Endothelial cell of umbilical vein (primary cell): ENCODE measurements around the gene TDRD5. TPM values are rescaled to one million over a fixed set of nuclear protein-coding genes. Genes with fewer than 3 reads are reported as not detected.

Experiments
- BruUV-seq: library from RNA; stranded (reverse); fragments of 400-500 nt; replicated peaks from 2 replicates; lab custom pipeline; 2021; lab: Mats Ljungman, UMichigan
- CTCF ChIA-PET: fragments of 300-600, 350-600 bp; sonication (Branson Sonifier 250); formaldehyde crosslinking; loops from one replicate; lab custom pipeline; 2021; ENCODE audit warnings: antibody characterized with exemption, inconsistent platforms; lab: Charles Lee
- POLR2A ChIA-PET: fragments of 300-600, 350-600 bp; sonication (Branson Sonifier 250); formaldehyde crosslinking; loops from one replicate; lab custom pipeline; 2021; ENCODE audit warnings: antibody characterized with exemption, inconsistent platforms; lab: Charles Lee
- DNase-seq: peaks from one replicate; pipeline ENCODE4 v3.0.0-alpha.2; 2011; ENCODE audit warnings: low read depth, low spot score
- FAIRE-seq: peaks from 2 replicates; lab custom pipeline; 2011; peaks lifted over from hg19 to GRCh38; lab: Jason Lieb, UNC
- H2AFZ ChIP-seq: 2 replicates; pipeline ENCODE4 v1.6.0; 2012; ENCODE audit warnings: low read depth, low read length, control low read depth, inconsistent platforms
- H3K27ac ChIP-seq: 2 replicates; pipeline ENCODE4 v1.5.1; 2011; ENCODE audit warnings: low read depth, mild to moderate bottlenecking, control low read depth, low read length, moderate library complexity; ENCODE audit not compliant: insufficient read depth
- H3K27me3 ChIP-seq, 2 experiments: 2 replicates each; pipeline versions ENCODE4 v1.6.0 to v1.6.1; 2011; ENCODE audit warnings: low read length in 2 of 2, mixed read lengths in 1 of 2; ENCODE audit not compliant: control insufficient read depth in 2 of 2, insufficient read depth in 2 of 2
- H3K36me3 ChIP-seq, 2 experiments: 2 replicates in 1 of 2; 3 replicates in 1 of 2; pipeline ENCODE4 v1.5.1; 2011; ENCODE audit warnings: low read length in 2 of 2, mild to moderate bottlenecking in 1 of 2, moderate library complexity in 1 of 2; ENCODE audit not compliant: control insufficient read depth in 2 of 2, insufficient read depth in 2 of 2; ENCODE audit errors: extremely low read depth in 1 of 2
- H3K4me1 ChIP-seq: 3 replicates; pipeline ENCODE4 v1.5.1; 2011; ENCODE audit warnings: mild to moderate bottlenecking, low read length; ENCODE audit not compliant: control insufficient read depth, insufficient read depth; ENCODE audit errors: extremely low read depth
- H3K4me2 ChIP-seq: 2 replicates; pipeline ENCODE4 v1.6.1; 2011; ENCODE audit warnings: low read length, control low read depth, mixed read lengths; ENCODE audit not compliant: insufficient read depth
- H3K4me3 ChIP-seq, 3 experiments: fragments of 200-600 bp in 1 of 3; sonication (generic), shearing (Covaris generic) in 1 of 3; replicated peaks in 1 of 3; 2 replicates each; pipeline ENCODE4 v1.5.1; 2011 to 2016; ENCODE audit warnings: control low read depth in 3 of 3, low read length in 3 of 3, mild to moderate bottlenecking in 2 of 3, inconsistent platforms in 1 of 3, low read depth in 1 of 3, moderate library complexity in 1 of 3; ENCODE audit not compliant: insufficient read depth in 1 of 3
- H3K79me2 ChIP-seq: 2 replicates; pipeline ENCODE4 v1.6.0; 2012; ENCODE audit warnings: low read length, inconsistent platforms; ENCODE audit not compliant: control insufficient read depth, insufficient read depth
- H3K9ac ChIP-seq: replicated peaks from 2 replicates; pipeline ENCODE3; 2011; ENCODE audit warnings: low read length, control low read depth; ENCODE audit not compliant: insufficient read depth; ENCODE audit errors: extremely low read depth
- H3K9me1 ChIP-seq: replicated peaks from 3 replicates; pipeline ENCODE4 v1.6.0; 2011; ENCODE audit warnings: mild to moderate bottlenecking, low read length; ENCODE audit not compliant: control insufficient read depth, insufficient read depth; ENCODE audit errors: extremely low read depth
- H3K9me3 ChIP-seq: replicated peaks from 2 replicates; pipeline ENCODE4 v1.5.1; 2012; ENCODE audit warnings: low read length, inconsistent platforms; ENCODE audit not compliant: control insufficient read depth, insufficient read depth
- H4K20me1 ChIP-seq: replicated peaks from 2 replicates; pipeline ENCODE3; 2011; ENCODE audit warnings: mild to moderate bottlenecking, low read length; ENCODE audit not compliant: control insufficient read depth, insufficient read depth; ENCODE audit errors: extremely low read depth
- EZH2 ChIP-seq: IDR thresholded peaks from 2 replicates; pipeline ENCODE4 v1.6.1; 2012; ENCODE audit warnings: borderline replicate concordance, low read depth, mild to moderate bottlenecking, moderate library complexity, low read length, inconsistent platforms; ENCODE audit not compliant: severe bottlenecking
- FOS ChIP-seq: IDR thresholded peaks from 2 replicates; pipeline ENCODE4 v1.6.1; 2011; ENCODE audit warnings: mild to moderate bottlenecking, low read length, moderate library complexity, borderline replicate concordance; ENCODE audit not compliant: insufficient read depth
- GATA2 ChIP-seq: IDR thresholded peaks from 2 replicates; pipeline ENCODE4 v1.7.0; 2011; ENCODE audit warnings: low read depth, mild to moderate bottlenecking, moderate library complexity, mixed read lengths, low read length; ENCODE audit not compliant: insufficient read length, insufficient read depth
- JUN ChIP-seq: IDR thresholded peaks from 2 replicates; pipeline ENCODE4 v1.6.1; 2011; ENCODE audit warnings: borderline replicate concordance, low read depth; ENCODE audit not compliant: insufficient read length, insufficient read depth
- MYC ChIP-seq: IDR thresholded peaks from one replicate; pipeline ENCODE4 v1.6.1; 2011; ENCODE audit warnings: mild to moderate bottlenecking, low read depth, low read length
- POLR2A ChIP-seq: IDR thresholded peaks from 2 replicates; pipeline ENCODE4 v1.6.1; 2012; ENCODE audit warnings: low read depth, mild to moderate bottlenecking, control low read depth, low read length
- POLR2AphosphoS5 ChIP-seq: IDR thresholded peaks from 2 replicates; pipeline ENCODE4 v1.6.1; 2012; ENCODE audit warnings: low read depth, mild to moderate bottlenecking, control low read depth, low read length, moderate library complexity; ENCODE audit not compliant: insufficient read depth
- dilution Hi-C: fragments of 300-500 bp; cut with MboI; formaldehyde crosslinking; loops from one replicate; pipeline ENCODE4 v1.15.0; 2019; ENCODE audit warnings: low sequenced_read_pairs; ENCODE audit not compliant: extremely low pct_ligation_motif_present
- intact Hi-C: fragments of 100-400 bp; cut with micrococcal nuclease; formaldehyde crosslinking; loops from one replicate; pipeline ENCODE4 v1.10.0; 2022
- polyA plus RNA-seq, 4 experiments: library from polyadenylated mRNA; depleted of rRNA in 3 of 4; stranded (reverse) in 3 of 4; unstranded in 1 of 4; fragments of >200 nt; gene quantifications; 2 replicates each; pipeline versions ENCODE4 v1.2.1 to v1.2.3, GENCODE V29; 2011 to 2012; ENCODE audit warnings: missing spikeins in 1 of 4
- total RNA-seq: library from RNA; stranded (reverse); gene quantifications from 2 replicates; pipeline ENCODE4 v1.2.3, GENCODE V29; 2021
- TF ChIP-seq, protein P1 (sequence below): IDR thresholded peaks from 2 replicates; pipeline ENCODE4 v1.6.1; 2011; ENCODE audit not compliant: insufficient read depth, insufficient read length
- TF ChIP-seq, protein P2 (sequence below), 2 donors: IDR thresholded peaks; 1 replicate in 1 of 2; 2 replicates in 1 of 2; pipeline ENCODE4 v1.5.1; 2011; ENCODE audit warnings: low read length in 2 of 2, mild to moderate bottlenecking in 2 of 2, moderate library complexity in 2 of 2, control low read depth in 1 of 2, inconsistent platforms in 1 of 2, low read depth in 1 of 2; ENCODE audit not compliant: insufficient read depth in 1 of 2; ENCODE audit errors: extremely low read depth in 1 of 2

Gene TDRD5
- total and polyA plus RNA-seq, 2 donors (not counting 3 experiments of a cell fraction or from before 2014, with no cell fraction given): not detected

DNA sequence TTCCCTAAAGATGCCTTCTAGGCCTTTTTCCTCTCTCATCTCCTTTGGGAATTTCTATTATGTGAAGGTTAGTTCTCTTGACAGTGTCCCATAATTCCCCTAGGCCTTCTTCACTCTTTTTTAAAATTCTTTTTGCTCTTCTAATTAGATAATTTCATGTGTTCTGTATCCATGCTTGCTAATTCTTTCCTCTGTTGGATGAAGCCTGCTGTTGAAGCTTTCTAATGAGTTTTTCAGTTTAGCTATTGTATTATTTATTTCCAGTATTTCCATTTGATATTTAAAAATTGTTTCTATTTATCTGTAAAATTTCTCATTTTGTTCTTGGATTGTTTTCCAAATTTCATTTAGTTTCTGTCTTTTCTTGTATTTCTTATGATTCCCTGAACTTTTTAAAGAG lies 123.0 kb downstream of the TDRD5 start:
- Histone ChIP-seq H3K4me2 (no peak overlapping the region), H3K9ac (no peak overlapping the region), H3K27ac (no peak overlapping the region), H3K4me3 (no peak overlapping the region), H3K9me3 (no peaks in the 10 kb centered on the region), H3K9me1 (no peaks in the 10 kb centered on the region), H4K20me1 (no peaks in the 10 kb centered on the region), H2AFZ (no peak overlapping the region), H3K4me1 (peaks cover 12% of the 10 kb centered on the region), H3K79me2 (no peaks in the 10 kb centered on the region), H3K36me3 (no peaks in the 10 kb centered on the region), H3K27me3 (peaks cover 2 to 4% of the 10 kb centered on the region in 2 experiments)
- DNase-seq: no peak
- dilution Hi-C loops: loop anchor here (5.0 kb wide), 1 partner anchor 98 kb away; no protein-coding TSS in a partner anchor
- no TSS peak for BruUV-seq
- intact Hi-C loops: no loop called here
- no peak for FAIRE-seq
- CTCF ChIA-PET: interaction anchor here (1.0 to 17.9 kb wide), 3 partner anchors 8 to 96 kb away, joined by 3 to 1591 read pairs (median 5); no protein-coding TSS in a partner anchor
- TF ChIP-seq MYC: no peak
- TF ChIP-seq, protein P1, sequence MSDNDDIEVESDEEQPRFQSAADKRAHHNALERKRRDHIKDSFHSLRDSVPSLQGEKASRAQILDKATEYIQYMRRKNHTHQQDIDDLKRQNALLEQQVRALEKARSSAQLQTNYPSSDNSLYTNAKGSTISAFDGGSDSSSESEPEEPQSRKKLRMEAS: no peak
- TF ChIP-seq POLR2A: no peak
- no peak for TF ChIP-seq POLR2AphosphoS5
- TF ChIP-seq, protein P2, sequence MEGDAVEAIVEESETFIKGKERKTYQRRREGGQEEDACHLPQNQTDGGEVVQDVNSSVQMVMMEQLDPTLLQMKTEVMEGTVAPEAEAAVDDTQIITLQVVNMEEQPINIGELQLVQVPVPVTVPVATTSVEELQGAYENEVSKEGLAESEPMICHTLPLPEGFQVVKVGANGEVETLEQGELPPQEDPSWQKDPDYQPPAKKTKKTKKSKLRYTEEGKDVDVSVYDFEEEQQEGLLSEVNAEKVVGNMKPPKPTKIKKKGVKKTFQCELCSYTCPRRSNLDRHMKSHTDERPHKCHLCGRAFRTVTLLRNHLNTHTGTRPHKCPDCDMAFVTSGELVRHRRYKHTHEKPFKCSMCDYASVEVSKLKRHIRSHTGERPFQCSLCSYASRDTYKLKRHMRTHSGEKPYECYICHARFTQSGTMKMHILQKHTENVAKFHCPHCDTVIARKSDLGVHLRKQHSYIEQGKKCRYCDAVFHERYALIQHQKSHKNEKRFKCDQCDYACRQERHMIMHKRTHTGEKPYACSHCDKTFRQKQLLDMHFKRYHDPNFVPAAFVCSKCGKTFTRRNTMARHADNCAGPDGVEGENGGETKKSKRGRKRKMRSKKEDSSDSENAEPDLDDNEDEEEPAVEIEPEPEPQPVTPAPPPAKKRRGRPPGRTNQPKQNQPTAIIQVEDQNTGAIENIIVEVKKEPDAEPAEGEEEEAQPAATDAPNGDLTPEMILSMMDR (IDR thresholded peaks at IDR 0.05; ENCODE audit: extremely low read depth in 1 of 2, insufficient read depth in 1 of 2, low read depth in 1 of 2, low read length in 2 of 2): no peak
- TF ChIP-seq EZH2: no peak
- TF ChIP-seq GATA2: no peak
- TF ChIP-seq JUN: no peak
- no peak for TF ChIP-seq FOS
- POLR2A ChIA-PET: no interaction called here
